Stomach (tissue), 9 donors: ENCODE measurements around the gene RUBCNL. TPM values are rescaled to one million over a fixed set of nuclear protein-coding genes. Genes with fewer than 3 reads are reported as not detected.

ENCODE experiments used
- DNase-seq, 2 donors: peaks; one replicate each; pipeline versions ENCODE4 v3.0.0 to v3.0.0-alpha.2; 2013 to 2019
- H3K27ac ChIP-seq, 5 donors: fragments of 200-600 bp in 4 of 5; sonication (generic) in 4 of 5; one replicate each; pipeline ENCODE4 v1.5.1; 2013 to 2019; ENCODE audit warnings: mild to moderate bottlenecking in 1 of 5, moderate library complexity in 1 of 5
- H3K27me3 ChIP-seq, 3 donors: fragments of 200-600 bp; sonication (generic); one replicate each; pipeline ENCODE4 v1.5.1; 2017 to 2019; ENCODE audit warnings: mixed run types in 1 of 3
- H3K36me3 ChIP-seq, 4 donors: fragments of 200-600 bp; sonication (generic); 1 replicate in 3 of 4; 2 replicates in 1 of 4; pipeline ENCODE4 v1.5.1; 2016 to 2019
- H3K4me1 ChIP-seq, 4 donors: fragments of 200-600 bp; sonication (generic); one replicate each; pipeline ENCODE4 v1.5.1; 2016 to 2019
- H3K4me3 ChIP-seq, 4 donors: fragments of 200-600 bp; sonication (generic) in 3 of 4; one replicate each; pipeline ENCODE4 v1.5.1; 2016 to 2019; ENCODE audit warnings: mild to moderate bottlenecking in 1 of 4
- H3K9me3 ChIP-seq, 4 donors: fragments of 200-600 bp; sonication (generic); one replicate each; pipeline ENCODE4 v1.5.1; 2016 to 2019
- EP300 ChIP-seq: sonication (generic); formaldehyde crosslinking; IDR thresholded peaks from one replicate; pipeline ENCODE4 v1.6.1; 2017; ENCODE audit warnings: antibody characterized with exemption
- POLR2A ChIP-seq, 4 donors: fragments of 450-650 bp; IDR thresholded peaks; one replicate each; pipeline ENCODE4 v1.6.1; 2016; ENCODE audit warnings: antibody characterized with exemption in 4 of 4, control low read depth in 2 of 4, mild to moderate bottlenecking in 1 of 4, moderate library complexity in 1 of 4
- POLR2AphosphoS5 ChIP-seq, 3 donors: sonication (generic); formaldehyde crosslinking; IDR thresholded peaks; one replicate each; pipeline ENCODE4 v1.6.1; 2016; ENCODE audit warnings: antibody characterized with exemption in 3 of 3
- WGBS, 5 donors: extraction: QIAGEN DNeasy Blood & Tissue Kit in 3 of 5; methylation state at CpG; one replicate each; pipeline versions ENCODE4 v1.1.5 to v1.1.7; 2013 to 2018; 5-methylcytosine and 5-hydroxymethylcytosine counted together
- intact Hi-C: fragments of 100-400 bp; cut with DNase I; formaldehyde crosslinking; loops from one replicate; pipeline ENCODE4 v1.15.1; 2023; ENCODE audit warnings: low total_unique reads
- polyA plus RNA-seq, 3 donors: library from polyadenylated mRNA; stranded (reverse); fragments of 200-250 nt; gene quantifications; one replicate each; pipeline ENCODE4 v1.2.3, GENCODE V29; 2013
- total RNA-seq, 5 donors: library from RNA; depleted of rRNA; stranded (reverse); fragments of >200 nt; gene quantifications; one replicate each; pipeline versions ENCODE4 v1.1.0 to v1.2.3, GENCODE V29; 2014 to 2016
- TF ChIP-seq, protein P1 (sequence below), 7 experiments: fragments of 450-650 bp in 4 of 7; fragments of 200-600 bp in 3 of 7; sonication (generic) in 3 of 7; IDR thresholded peaks; one replicate each; pipeline ENCODE4 v1.5.1; 2016 to 2019; ENCODE audit warnings: antibody characterized with exemption in 7 of 7, control low read depth in 2 of 7, mild to moderate bottlenecking in 1 of 7
- donor health status: healthy with polysubstance abuse.
- donor health status: Bipolar disorder and iron deficiency.
- donor health status: healthy.

Gene RUBCNL
- total and polyA plus RNA-seq, 8 donors, result 0.46 to 7.7 (median 2.7) TPM; not detected in 2

DNA sequence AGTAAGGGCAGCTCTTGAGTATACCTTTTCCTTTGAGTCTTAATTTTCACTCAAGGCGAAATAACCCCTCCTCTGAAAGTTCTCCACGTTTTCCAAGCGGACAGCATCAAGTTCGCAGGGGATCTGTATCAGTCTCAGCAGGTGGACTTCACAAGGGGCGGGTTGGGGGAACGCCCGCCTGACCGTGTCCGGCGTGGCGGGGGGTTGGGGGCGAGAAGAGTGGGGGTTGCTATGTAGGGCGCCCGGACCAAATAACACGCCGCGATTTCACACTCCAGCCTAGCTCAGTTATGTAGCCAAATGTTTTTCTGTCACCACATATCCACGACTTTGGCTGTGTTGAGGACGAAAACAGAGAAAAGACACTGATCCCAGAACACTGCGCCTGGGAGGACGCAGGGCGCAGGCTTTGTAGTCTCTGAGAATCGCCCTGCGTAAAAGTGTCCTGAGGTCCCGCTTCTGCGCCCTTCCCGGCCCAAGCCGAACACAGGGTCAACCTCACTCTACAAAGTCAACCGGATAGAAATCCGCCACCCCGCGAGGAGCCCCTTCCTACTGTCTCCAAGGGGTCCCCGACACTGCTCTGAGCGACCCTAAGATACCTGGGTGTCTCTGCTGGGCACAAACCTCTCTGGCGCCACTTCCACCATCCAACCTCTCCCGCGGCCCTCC is 524 bp downstream of the RUBCNL start:
- Histone ChIP-seq H3K27ac (peak overlapping the region in 1 of 5 donors; percentile 61), H3K9me3 (no peaks in the 10 kb centered on the region), H3K27me3 (peaks cover 6 to 40% (median 25%) of the 10 kb centered on the region in 3 donors), H3K4me3 (peak overlapping the region; percentile 37 to 54 (median 46)), H3K4me1 (peaks cover 0 to 33% (median 12%) of the 10 kb centered on the region in 4 donors), H3K36me3 (no peaks in the 10 kb centered on the region)
- TF ChIP-seq, protein P1, sequence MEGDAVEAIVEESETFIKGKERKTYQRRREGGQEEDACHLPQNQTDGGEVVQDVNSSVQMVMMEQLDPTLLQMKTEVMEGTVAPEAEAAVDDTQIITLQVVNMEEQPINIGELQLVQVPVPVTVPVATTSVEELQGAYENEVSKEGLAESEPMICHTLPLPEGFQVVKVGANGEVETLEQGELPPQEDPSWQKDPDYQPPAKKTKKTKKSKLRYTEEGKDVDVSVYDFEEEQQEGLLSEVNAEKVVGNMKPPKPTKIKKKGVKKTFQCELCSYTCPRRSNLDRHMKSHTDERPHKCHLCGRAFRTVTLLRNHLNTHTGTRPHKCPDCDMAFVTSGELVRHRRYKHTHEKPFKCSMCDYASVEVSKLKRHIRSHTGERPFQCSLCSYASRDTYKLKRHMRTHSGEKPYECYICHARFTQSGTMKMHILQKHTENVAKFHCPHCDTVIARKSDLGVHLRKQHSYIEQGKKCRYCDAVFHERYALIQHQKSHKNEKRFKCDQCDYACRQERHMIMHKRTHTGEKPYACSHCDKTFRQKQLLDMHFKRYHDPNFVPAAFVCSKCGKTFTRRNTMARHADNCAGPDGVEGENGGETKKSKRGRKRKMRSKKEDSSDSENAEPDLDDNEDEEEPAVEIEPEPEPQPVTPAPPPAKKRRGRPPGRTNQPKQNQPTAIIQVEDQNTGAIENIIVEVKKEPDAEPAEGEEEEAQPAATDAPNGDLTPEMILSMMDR (IDR thresholded peaks at IDR 0.05), result no peak
- no peak for TF ChIP-seq POLR2A (IDR thresholded peaks at IDR 0.05)
- no peak for TF ChIP-seq POLR2AphosphoS5 (IDR thresholded peaks at IDR 0.05)
- no peak for TF ChIP-seq EP300
- no peak for DNase-seq
- WGBS, 5 donors, result 5 to 11% (median 6%) methylated on average over 27 to 37 of the region's 37 CpGs
- intact Hi-C loops, result no loop called here

DNA sequence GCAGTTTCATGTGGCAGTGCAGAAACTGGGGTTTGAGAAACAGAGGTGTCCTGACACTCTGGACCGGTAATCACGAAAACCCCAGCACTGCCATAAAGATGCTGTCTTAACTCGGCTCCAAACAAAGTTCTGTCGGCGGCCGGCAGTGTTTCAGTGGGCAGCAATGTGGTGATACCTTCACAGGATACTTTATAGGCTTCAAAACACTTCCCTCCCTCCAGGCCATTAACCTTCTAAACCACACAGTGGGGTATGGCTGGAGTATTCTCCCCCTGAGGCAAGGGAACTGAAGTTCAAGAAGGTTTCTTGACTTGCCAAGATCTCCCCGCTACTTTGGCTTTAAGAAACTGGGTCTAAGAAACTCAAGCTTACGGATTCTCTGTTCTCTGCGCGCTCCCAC is 1.1 kb downstream of the RUBCNL start:
- Histone ChIP-seq H3K4me3 (peak overlapping the region in 3 of 4 donors; percentile 40 to 54 (median 51)), H3K27me3 (peaks cover 6 to 40% (median 25%) of the 10 kb centered on the region in 3 donors), H3K27ac (no peak overlapping the region), H3K9me3 (no peaks in the 10 kb centered on the region), H3K36me3 (no peaks in the 10 kb centered on the region), H3K4me1 (peaks cover 0 to 29% (median 12%) of the 10 kb centered on the region in 4 donors)
- DNase-seq, result no peak
- 30 to 47% (median 35%) methylated on average over 10 of the region's 10 CpGs for WGBS, 5 donors
- no peak for TF ChIP-seq POLR2AphosphoS5 (IDR thresholded peaks at IDR 0.05)
- no peak for TF ChIP-seq POLR2A (IDR thresholded peaks at IDR 0.05)
- no peak for TF ChIP-seq EP300
- TF ChIP-seq, protein P1 (IDR thresholded peaks at IDR 0.05), result no peak
- intact Hi-C loops, result no loop called here

DNA sequence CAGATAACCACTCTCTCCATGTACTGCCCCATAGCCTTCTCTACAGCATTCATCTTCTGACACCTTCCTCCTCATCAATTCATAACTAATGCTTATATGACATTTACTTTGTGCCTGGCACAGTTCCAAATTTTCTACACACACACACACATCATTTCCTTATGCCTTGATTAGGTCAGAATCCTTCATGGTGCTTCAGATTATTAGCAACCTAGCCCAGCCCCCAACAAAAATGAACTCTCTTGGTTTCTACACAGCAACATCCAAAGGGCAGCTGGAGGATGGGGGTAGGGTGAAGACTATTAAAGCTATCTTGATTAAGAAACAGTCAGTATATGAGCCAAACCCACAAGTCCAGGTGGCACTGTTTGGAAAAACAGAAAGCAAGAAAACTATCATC is 3.7 kb downstream of the RUBCNL start:
- Histone ChIP-seq H3K27ac (no peak overlapping the region), H3K4me3 (no peak overlapping the region), H3K27me3 (peaks cover 6 to 32% (median 22%) of the 10 kb centered on the region in 3 donors), H3K9me3 (no peaks in the 10 kb centered on the region), H3K4me1 (peaks cover 0 to 16% (median 12%) of the 10 kb centered on the region in 4 donors), H3K36me3 (no peaks in the 10 kb centered on the region)
- no peak for DNase-seq
- TF ChIP-seq POLR2AphosphoS5 (IDR thresholded peaks at IDR 0.05) (no peak), EP300 (no peak), POLR2A (IDR thresholded peaks at IDR 0.05) (no peak)
- TF ChIP-seq, protein P1 (IDR thresholded peaks at IDR 0.05), result no peak
- intact Hi-C loops, result no loop called here

DNA sequence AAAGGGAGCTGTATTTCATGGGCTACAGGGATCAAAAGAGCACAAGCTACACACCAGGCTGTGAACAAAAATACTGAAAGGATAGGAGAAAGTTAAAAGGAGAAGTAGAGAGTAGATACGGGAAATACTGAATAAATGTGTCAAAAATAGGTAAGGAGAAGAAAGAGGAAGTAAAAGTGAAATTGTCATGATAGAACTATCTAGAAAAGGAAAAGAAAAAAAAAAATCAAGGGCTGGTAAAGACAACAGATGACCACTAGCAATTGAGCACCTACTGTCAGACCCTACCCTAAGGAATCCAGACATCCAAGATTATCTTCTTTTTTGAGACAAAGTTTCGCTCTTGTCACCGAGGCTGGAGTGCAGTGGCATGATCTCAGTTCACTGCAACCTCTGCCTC is 4.8 kb downstream of the RUBCNL start:
- WGBS, 5 donors, result 75 to 89% (median 81%) methylated on average over 3 of the region's 3 CpGs
- H3K27me3 ChIP-seq, result peaks cover 2 to 20% (median 20%) of the 10 kb centered on the region in 3 donors
- intact Hi-C loops, result no loop called here
- TF ChIP-seq, protein P1 (IDR thresholded peaks at IDR 0.05), result no peak
- TF ChIP-seq POLR2AphosphoS5 (IDR thresholded peaks at IDR 0.05) (no peak), EP300 (no peak), POLR2A (IDR thresholded peaks at IDR 0.05) (no peak)
- peaks cover 0 to 11% (median 9%) of the 10 kb centered on the region in 4 donors for H3K4me1 ChIP-seq
- peak overlapping the region in 2 of 5 donors; percentile 4 to 34 for H3K27ac ChIP-seq
- no peak for DNase-seq
- H3K36me3 ChIP-seq, result no peaks in the 10 kb centered on the region
- no peak overlapping the region for H3K4me3 ChIP-seq
- no peaks in the 10 kb centered on the region for H3K9me3 ChIP-seq
